K562 (cell line): ENCODE results near the gene PSMG3. TPM values are rescaled to one million over a fixed set of nuclear protein-coding genes. Genes with fewer than 3 reads are reported as not detected.
A peak's percentile ranks its signal among the peaks of the same experiment; 100 is the strongest.

ENCODE experiments used
- ADNP ChIP-seq: fragments of 200-800 bp; sonication (Bioruptor generic); IDR thresholded peaks from 2 replicates; pipeline ENCODE4 v1.6.1; 2016; ENCODE audit warnings: missing genetic modification characterization, missing compliant biosample characterization
- ARID1B ChIP-seq: fragments of 450-650 bp; IDR thresholded peaks from 2 replicates; pipeline ENCODE4 v1.6.1; 2016; ENCODE audit warnings: antibody characterized with exemption, mild to moderate bottlenecking, inconsistent platforms
- BRF1 ChIP-seq: IDR thresholded peaks from 3 replicates; pipeline ENCODE4 v1.6.1; 2011; ENCODE audit warnings: borderline replicate concordance, mild to moderate bottlenecking; ENCODE audit not compliant: insufficient read length; ENCODE audit errors: extremely low read depth
- CTBP1 ChIP-seq: fragments of 450-650 bp; IDR thresholded peaks from 2 replicates; pipeline ENCODE4 v1.6.1; 2016; ENCODE audit warnings: borderline replicate concordance
- DNMT1 ChIP-seq: fragments of 450-650 bp; IDR thresholded peaks from 2 replicates; pipeline ENCODE4 v1.6.1; 2016; ENCODE audit warnings: antibody characterized with exemption, mild to moderate bottlenecking
- EGR1 ChIP-seq: fragments of 450-650 bp; conservative IDR thresholded peaks from 2 replicates; pipeline ENCODE4 v1.6.1; 2017; ENCODE audit warnings: mild to moderate bottlenecking
- GATA2 ChIP-seq: sonication (generic); formaldehyde crosslinking; IDR thresholded peaks from 2 replicates; pipeline ENCODE4 v1.4.0; 2020; ENCODE audit warnings: mild to moderate bottlenecking, missing genetic modification reagents
- HLTF ChIP-seq: fragments of 450-650 bp; IDR thresholded peaks from 2 replicates; pipeline ENCODE4 v1.6.1; 2016
- KLF10 ChIP-seq: fragments of 250-450 bp; sonication (Bioruptor Pico); IDR thresholded peaks from 2 replicates; pipeline ENCODE4 v1.6.1; 2021; ENCODE audit warnings: matching md5 sums
- MEIS2 ChIP-seq: fragments of 450-650 bp; IDR thresholded peaks from 2 replicates; pipeline ENCODE4 v1.6.1; 2014; ENCODE audit warnings: mild to moderate bottlenecking; ENCODE audit not compliant: partially characterized antibody
- NFIC ChIP-seq: fragments of 450-650 bp; IDR thresholded peaks from 2 replicates; pipeline ENCODE4 v1.6.1; 2017; ENCODE audit warnings: mild to moderate bottlenecking, inconsistent platforms
- SAFB2 ChIP-seq: fragments of 200-400 bp; formaldehyde crosslinking; IDR thresholded peaks from 2 replicates; pipeline ENCODE4 v1.6.1; 2018; ENCODE audit warnings: borderline replicate concordance, low read length, low read depth, moderate library complexity; ENCODE audit not compliant: severe bottlenecking
- SIN3B ChIP-seq: fragments of 450-650 bp; IDR thresholded peaks from 2 replicates; pipeline ENCODE4 v1.6.1; 2017; ENCODE audit warnings: low read depth, mild to moderate bottlenecking, moderate library complexity
- SMAD2 ChIP-seq: fragments of 150-350 bp; IDR thresholded peaks from 2 replicates; pipeline ENCODE4 v1.6.1; 2014; ENCODE audit warnings: low read depth, mild to moderate bottlenecking, low read length
- SMC3 ChIP-seq: conservative IDR thresholded peaks from 2 replicates; pipeline ENCODE4 v1.6.1; 2011; ENCODE audit warnings: low read depth, low read length, improper control_type of control experiment; ENCODE audit not compliant: insufficient read depth
- SOX6 ChIP-seq: fragments of 450-650 bp; IDR thresholded peaks from 2 replicates; pipeline ENCODE4 v1.6.1; 2014; ENCODE audit warnings: mild to moderate bottlenecking
- TAF7 ChIP-seq: fragments of 450-650 bp; IDR thresholded peaks from 2 replicates; pipeline ENCODE4 v1.6.1; 2016; ENCODE audit warnings: missing genetic modification characterization, missing compliant biosample characterization
- TARDBP ChIP-seq: fragments of 450-650 bp; IDR thresholded peaks from 2 replicates; pipeline ENCODE4 v1.6.1; 2016
- TEAD1 ChIP-seq, 2 experiments: fragments of 450-650 bp in 1 of 2; sonication (generic) in 1 of 2; formaldehyde crosslinking; IDR thresholded peaks; 2 replicates each; pipeline versions ENCODE4 v1.4.0 to v1.8.0; 2020 to 2022; ENCODE audit warnings: mild to moderate bottlenecking in 2 of 2, missing genetic modification reagents in 1 of 2
- WHSC1 ChIP-seq: IDR thresholded peaks from one replicate; pipeline ENCODE4 v1.6.1; 2012; ENCODE audit warnings: low read length, control low read depth, inconsistent platforms
- YY1 ChIP-seq, 3 experiments: IDR thresholded peaks; 2 replicates each; pipeline ENCODE4 v1.6.1; 2011; ENCODE audit warnings: low read length in 2 of 3, mild to moderate bottlenecking in 2 of 3, moderate library complexity in 2 of 3, borderline replicate concordance in 1 of 3, control low read depth in 1 of 3, low read depth in 1 of 3; ENCODE audit not compliant: insufficient read depth in 3 of 3, insufficient replicate concordance in 2 of 3, control insufficient read depth in 1 of 3, insufficient read length in 1 of 3; ENCODE audit errors: extremely low read depth in 1 of 3
- ZFPM2 ChIP-seq: fragments of 250-450 bp; sonication (Bioruptor Pico); IDR thresholded peaks from 2 replicates; pipeline ENCODE4 v1.5.1; 2022; ENCODE audit warnings: mild to moderate bottlenecking
- ZNF124 ChIP-seq: sonication (generic); formaldehyde crosslinking; IDR thresholded peaks from 2 replicates; pipeline ENCODE4 v1.8.1; 2022; ENCODE audit warnings: missing genetic modification reagents
- ZNF24 ChIP-seq: fragments of 450-650 bp; IDR thresholded peaks from 2 replicates; pipeline ENCODE4 v1.6.1; 2016
- ZNF3 ChIP-seq: fragments of 250-450 bp; sonication (Bioruptor Pico); IDR thresholded peaks from 2 replicates; pipeline ENCODE4 v1.5.0; 2021; ENCODE audit warnings: mild to moderate bottlenecking, moderate library complexity
- ZNF696 ChIP-seq: fragments of 250-450 bp; sonication (Bioruptor Pico); conservative IDR thresholded peaks from 2 replicates; pipeline ENCODE4 v1.4.0; 2020; ENCODE audit warnings: mild to moderate bottlenecking, moderate library complexity
- polyA plus RNA-seq, 8 experiments: library from polyadenylated mRNA; depleted of rRNA in 4 of 8; stranded (reverse) in 5 of 8; unstranded in 3 of 8; fragments of >200 nt; fragmentation: Nextera tagmentation in 2 of 8; fragmentation: Illumina TruSeq in 1 of 8; extraction: Ambion mirVana in 2 of 8; extraction: Trizol in 1 of 8; gene quantifications; 2 replicates each; pipeline versions ENCODE4 v1.2.1 to v1.2.3, GENCODE V29; 2011 to 2014; ENCODE audit warnings: inconsistent platforms in 1 of 8, missing spikeins in 1 of 8
- total RNA-seq, 7 experiments: library from RNA; depleted of rRNA in 6 of 7; stranded (reverse); fragments of >200 nt in 6 of 7; fragmentation: Illumina TruSeq in 2 of 7; extraction: Trizol in 2 of 7; gene quantifications; 2 replicates each; pipeline versions ENCODE4 v1.2.1 to v1.2.3, GENCODE V29; 2011 to 2021; ENCODE audit warnings: low replicate concordance in 1 of 7
- TF ChIP-seq, protein P1 (sequence below): fragments of 250-450 bp; sonication (Bioruptor Pico); IDR thresholded peaks from 2 replicates; pipeline ENCODE4 v1.8.0; 2021; ENCODE audit warnings: moderate library complexity, mild to moderate bottlenecking, inconsistent platforms
- TF ChIP-seq, protein P2 (sequence below): sonication (generic); IDR thresholded peaks from 2 replicates; pipeline ENCODE4 v1.6.1; 2016

The PSMG3 gene
- total and polyA plus RNA-seq, 9 of the 15 experiments (the other 6 are each of a cell fraction or from before 2014, with no cell fraction given) = 34.8 to 122 (median 80.1) TPM

DNA sequence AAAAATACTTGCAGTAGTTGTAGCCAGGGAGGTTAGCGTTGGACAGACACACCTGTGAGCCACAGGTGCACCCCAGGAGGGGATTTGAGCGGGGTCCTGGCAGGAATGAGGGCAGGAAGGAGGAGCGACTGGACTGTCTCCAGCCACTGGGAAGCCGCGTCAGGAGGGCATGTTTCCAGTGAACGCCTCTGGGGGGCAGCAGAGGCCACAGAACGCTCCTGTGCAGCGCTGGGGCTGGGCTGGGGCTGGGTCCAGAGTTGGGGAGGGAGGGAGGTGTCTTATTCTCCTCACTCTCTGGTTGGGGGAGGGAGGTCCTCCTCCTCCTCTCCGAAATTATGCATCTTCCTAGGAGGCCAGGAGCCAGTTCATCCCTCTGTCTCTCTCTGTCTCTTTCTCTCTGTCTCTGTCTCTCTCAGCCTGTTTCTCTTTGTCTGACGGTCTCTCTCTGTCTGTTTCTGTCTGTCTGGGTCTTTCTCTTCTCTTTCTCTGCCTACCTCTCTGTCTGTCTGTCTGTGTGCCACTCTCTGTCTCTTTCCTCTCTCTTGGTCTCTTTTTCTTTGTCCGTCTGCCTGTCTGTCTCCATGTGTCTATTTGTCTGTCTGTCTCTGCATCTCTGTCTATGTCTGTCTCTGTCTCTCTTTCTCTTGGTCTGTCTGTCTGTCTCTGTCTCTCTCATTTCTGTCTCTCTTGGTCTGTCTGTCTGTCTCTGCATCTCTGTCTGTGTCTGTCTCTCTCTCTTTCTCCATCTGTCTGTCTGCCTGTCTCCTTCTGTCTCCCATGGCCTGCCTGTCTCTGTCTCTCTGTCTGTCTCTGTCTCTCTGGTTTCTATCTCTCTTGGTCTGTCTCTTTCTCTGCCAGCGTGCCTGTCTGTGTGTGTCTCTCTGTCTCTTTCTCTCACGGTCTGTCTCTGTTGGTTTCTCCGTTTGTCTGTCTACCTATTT is 9.9 kb upstream of the PSMG3 start (continued):
- TF ChIP-seq ZNF24 (no peak), EGR1 (no peak), TEAD1 (CRISPR knock-in tag; IDR thresholded peaks at IDR 0.05) (0 out of 4 replicates have a peak, but pooled peaks of 1 of the 2 experiments have one; percentile 22), ZFPM2 (CRISPR knock-in tag) (no peak), ZNF696 (CRISPR knock-in tag) (no peak), KLF10 (CRISPR knock-in tag) (no peak), HLTF (0 out of 2 replicates have a peak, but pooled peaks have one; percentile 48), SOX6 (no peak), SMAD2 (no peak), BRF1 (no peak), WHSC1 (no peak), ADNP (tag) (no peak), TARDBP (no peak), ZNF3 (CRISPR knock-in tag) (no peak), ARID1B (no peak), ZNF124 (no peak), GATA2 (CRISPR knock-in tag) (no peak), NFIC (no peak), SMC3 (peak; percentile 71), TAF7 (no peak), CTBP1 (peak; percentile 35; the same call in 1 of the 2 replicates), DNMT1 (no peak), SIN3B (no peak), SAFB2 (no peak), YY1 (IDR thresholded peaks at IDR 0.05; ENCODE audit: borderline replicate concordance in 1 of 3, control insufficient read depth in 1 of 3, extremely low read depth in 1 of 3, insufficient read depth in 3 of 3, insufficient read length in 1 of 3, insufficient replicate concordance in 2 of 3, low read depth in 1 of 3, low read length in 2 of 3) (no peak), MEIS2 (no peak)
- TF ChIP-seq, protein P1, sequence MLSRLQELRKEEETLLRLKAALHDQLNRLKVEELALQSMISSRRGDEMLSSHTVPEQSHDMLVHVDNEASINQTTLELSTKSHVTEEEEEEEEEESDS (CRISPR knock-in tag) = no peak
- TF ChIP-seq, protein P2, sequence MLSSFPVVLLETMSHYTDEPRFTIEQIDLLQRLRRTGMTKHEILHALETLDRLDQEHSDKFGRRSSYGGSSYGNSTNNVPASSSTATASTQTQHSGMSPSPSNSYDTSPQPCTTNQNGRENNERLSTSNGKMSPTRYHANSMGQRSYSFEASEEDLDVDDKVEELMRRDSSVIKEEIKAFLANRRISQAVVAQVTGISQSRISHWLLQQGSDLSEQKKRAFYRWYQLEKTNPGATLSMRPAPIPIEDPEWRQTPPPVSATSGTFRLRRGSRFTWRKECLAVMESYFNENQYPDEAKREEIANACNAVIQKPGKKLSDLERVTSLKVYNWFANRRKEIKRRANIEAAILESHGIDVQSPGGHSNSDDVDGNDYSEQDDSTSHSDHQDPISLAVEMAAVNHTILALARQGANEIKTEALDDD = no peak
